SK-N-MC (cell line): ENCODE measurements around the gene HCCS.
A peak's percentile ranks its signal among the peaks of the same experiment; 100 is the strongest.

Experiments
- DNase-seq: peaks from one replicate; pipeline ENCODE4 v3.0.0-alpha.2; 2011; ENCODE audit warnings: low read depth, low spot score
- H3K27ac ChIP-seq: fragments of 200-600 bp; sonication (generic); 2 replicates; pipeline ENCODE4 v1.5.1; 2016; ENCODE audit warnings: mixed run types
- H3K36me3 ChIP-seq: fragments of 200-600 bp; sonication (generic); 2 replicates; pipeline ENCODE4 v1.6.1; 2017; ENCODE audit warnings: antibody characterized with exemption, low read length, mixed read lengths; ENCODE audit not compliant: insufficient read depth
- H3K4me3 ChIP-seq: fragments of 200-600 bp; sonication (generic); 2 replicates; pipeline ENCODE4 v1.5.1; 2016
- H3K9ac ChIP-seq: fragments of 200-600 bp; sonication (generic); 2 replicates; pipeline ENCODE4 v1.8.0; 2017; ENCODE audit warnings: mixed run types, mixed read lengths; ENCODE audit not compliant: insufficient read length
- H3K9me3 ChIP-seq: fragments of 200-600 bp; sonication (generic); 2 replicates; pipeline ENCODE4 v1.6.1; 2017; ENCODE audit warnings: low read depth, mild to moderate bottlenecking, antibody characterized with exemption, low read length, moderate library complexity, mixed read lengths
- EZH2 ChIP-seq: fragments of 200-600 bp; sonication (generic); IDR thresholded peaks from one replicate; pipeline ENCODE4 v1.6.1; 2017; ENCODE audit warnings: antibody characterized with exemption
- FOXP2 ChIP-seq: optimal IDR thresholded peaks from 2 replicates; pipeline ENCODE3; 2011; ENCODE audit warnings: mild to moderate bottlenecking, moderate library complexity; ENCODE audit not compliant: insufficient read depth; ENCODE audit errors: extremely low read length, control extremely low read depth
- POLR2AphosphoS5 ChIP-seq: IDR thresholded peaks from 2 replicates; pipeline ENCODE4 v1.6.1; 2012; ENCODE audit warnings: mild to moderate bottlenecking, low read depth, low read length, borderline replicate concordance

HCCS gene

GRCh38 chrX:11111037-11111851 is at the start of gene HCCS:
TSS of gene HCCS (plus strand) at chrX:11111332. CDS start at chrX:11112061, 729 bp downstream.
- H3K9ac ChIP-seq: peak within 1 kb of the TSS; percentile 91

GRCh38 chrX:11064276-11064675 is 46.9 kb upstream of the HCCS start:
- H3K4me3 ChIP-seq: no peak overlapping the region
- no peak overlapping the region for H3K27ac ChIP-seq
- DNase-seq: no peak
- no peaks in the 10 kb centered on the region for H3K36me3 ChIP-seq
- H3K9ac ChIP-seq: no peak overlapping the region
- no peaks in the 10 kb centered on the region for H3K9me3 ChIP-seq
- TF ChIP-seq FOXP2: no peak
- TF ChIP-seq EZH2: no peak
- no peak for TF ChIP-seq POLR2AphosphoS5

More at GRCh38 chrX:11111037-11111851, at the start of gene HCCS:
- H3K36me3 ChIP-seq: peaks cover 20% of the 10 kb centered on the region; the same call in 1 of the 2 replicates
- TF ChIP-seq POLR2AphosphoS5 (peak; percentile 75), FOXP2 (no peak)
- H3K9me3 ChIP-seq: no peaks in the 10 kb centered on the region
- peak within 1 kb of the TSS; percentile 82 for H3K4me3 ChIP-seq
- H3K27ac ChIP-seq: peak within 1 kb of the TSS; percentile 67; the same call in 1 of the 2 replicates
- no peak for DNase-seq

DNA sequence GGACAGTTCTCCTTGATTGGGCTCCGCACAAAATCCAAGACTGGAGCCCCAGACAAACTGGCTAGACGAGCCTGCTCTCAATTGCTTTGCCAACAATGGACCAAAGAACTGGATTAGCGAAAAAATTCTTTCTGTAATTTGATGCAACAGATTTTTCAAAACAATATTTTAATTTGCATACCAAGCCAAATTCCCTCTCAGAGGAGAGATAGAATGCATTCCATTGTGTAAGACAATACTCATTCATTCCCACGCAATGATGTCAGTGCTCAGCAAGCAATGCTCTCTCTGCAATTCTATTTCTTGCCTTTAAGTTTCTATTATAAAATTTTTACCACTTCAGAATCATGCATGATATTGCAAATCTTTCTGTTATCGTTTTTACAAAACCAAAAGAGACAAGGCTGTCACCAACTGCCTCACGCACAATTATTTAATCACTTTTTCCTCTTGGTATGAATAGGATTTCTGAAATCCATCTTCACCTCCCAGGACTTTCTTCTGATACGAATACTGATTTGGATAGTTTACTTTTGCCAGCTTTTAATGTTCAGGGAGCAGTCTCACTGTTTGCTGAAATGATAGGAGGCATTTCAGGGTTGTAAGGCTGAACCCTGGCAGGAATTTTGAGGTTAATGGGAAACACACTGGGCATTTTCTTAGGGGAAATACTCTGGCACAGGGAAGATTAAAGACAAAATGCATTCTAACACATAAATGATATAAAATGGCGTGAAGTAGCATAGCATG is 46.1 kb upstream of the HCCS start:
- Histone ChIP-seq H3K4me3 (no peak overlapping the region), H3K36me3 (no peaks in the 10 kb centered on the region), H3K9ac (no peak overlapping the region), H3K9me3 (no peaks in the 10 kb centered on the region), H3K27ac (no peak overlapping the region)
- TF ChIP-seq POLR2AphosphoS5 (no peak), FOXP2 (no peak), EZH2 (no peak)
- no peak for DNase-seq

DNA sequence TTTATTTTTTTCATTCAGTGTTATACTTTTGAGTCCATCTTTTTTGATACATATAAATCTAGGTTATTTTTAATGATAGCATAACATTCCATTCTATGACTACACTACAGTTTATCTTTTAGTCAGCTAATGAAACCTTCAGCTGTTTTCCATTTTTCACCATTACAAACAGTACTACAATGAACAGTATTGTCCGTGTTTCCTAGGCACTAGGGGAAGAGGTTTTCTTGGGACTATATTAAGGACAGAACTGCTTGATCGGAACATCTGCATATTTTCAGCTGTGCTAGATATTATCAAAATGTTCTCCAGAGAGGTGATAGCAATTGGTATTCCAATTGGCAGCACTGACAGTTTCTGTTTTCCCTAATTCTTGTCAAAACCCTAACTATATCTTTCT is 44.3 kb upstream of the HCCS start:
- Histone ChIP-seq H3K9ac (no peak overlapping the region), H3K27ac (no peak overlapping the region), H3K36me3 (no peaks in the 10 kb centered on the region), H3K9me3 (no peaks in the 10 kb centered on the region), H3K4me3 (no peak overlapping the region)
- TF ChIP-seq POLR2AphosphoS5 (no peak), EZH2 (no peak), FOXP2 (no peak)
- DNase-seq: no peak

DNA sequence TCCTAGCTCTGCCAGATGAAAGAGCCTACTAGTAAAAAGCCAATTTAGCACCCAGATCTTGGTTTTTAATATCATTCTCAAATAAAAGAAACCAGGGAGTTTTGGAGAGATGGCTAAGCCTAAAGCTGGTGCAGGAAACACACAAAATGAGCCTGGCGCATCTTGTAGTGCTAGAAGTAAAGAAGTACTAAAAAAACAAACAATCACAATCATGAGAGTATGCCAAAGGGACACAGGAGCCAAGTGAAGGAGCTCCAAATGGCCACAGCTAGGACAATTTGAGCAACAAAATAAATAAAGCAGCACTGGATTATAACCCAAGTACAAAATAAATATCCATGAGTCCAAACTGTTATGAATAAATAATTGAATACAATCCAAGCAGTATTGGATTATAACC is 37.8 kb upstream of the HCCS start:
- DNase-seq: no peak
- Histone ChIP-seq H3K27ac (no peak overlapping the region), H3K9me3 (no peaks in the 10 kb centered on the region), H3K9ac (no peak overlapping the region), H3K36me3 (no peaks in the 10 kb centered on the region), H3K4me3 (no peak overlapping the region)
- no peak for TF ChIP-seq FOXP2
- no peak for TF ChIP-seq EZH2
- TF ChIP-seq POLR2AphosphoS5: no peak

- no peaks in the 10 kb centered on the region for H3K9me3 ChIP-seq
- no peak for TF ChIP-seq FOXP2
- no peak for TF ChIP-seq POLR2AphosphoS5
- no peak for TF ChIP-seq EZH2
- H3K4me3 ChIP-seq: no peak overlapping the region
- DNase-seq: no peak
- no peak overlapping the region for H3K9ac ChIP-seq
- H3K36me3 ChIP-seq: no peaks in the 10 kb centered on the region
- H3K27ac ChIP-seq: no peak overlapping the region
These were observed 30.3 kb upstream of the HCCS start for GRCh38 chrX:11080741-11081305.

- Histone ChIP-seq H3K9ac (no peak overlapping the region), H3K9me3 (no peaks in the 10 kb centered on the region), H3K36me3 (no peaks in the 10 kb centered on the region), H3K27ac (no peak overlapping the region), H3K4me3 (no peak overlapping the region)
- TF ChIP-seq EZH2 (no peak), FOXP2 (no peak), POLR2AphosphoS5 (no peak)
- no peak for DNase-seq
These were observed 29.6 kb upstream of the HCCS start for GRCh38 chrX:11081511-11081910.

DNA sequence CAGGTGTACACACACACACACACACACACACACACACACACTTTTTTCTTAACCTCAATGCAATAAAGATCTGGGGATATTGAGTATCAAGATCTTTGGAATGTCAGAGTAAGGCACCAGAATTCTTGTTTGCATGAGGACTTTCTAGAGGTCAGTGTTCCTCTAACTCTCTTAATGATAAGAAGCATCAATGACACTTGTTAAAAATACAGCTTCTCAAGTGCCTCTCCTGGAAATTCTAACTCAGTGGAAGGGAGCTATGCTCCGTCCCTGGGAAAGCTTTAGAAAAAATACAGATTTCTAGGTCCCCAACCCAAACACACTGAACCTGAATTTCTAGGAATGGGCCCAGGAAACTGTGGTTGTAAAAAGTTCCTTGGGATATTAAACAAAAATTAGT is 25.8 kb upstream of the HCCS start:
- Histone ChIP-seq H3K9ac (no peak overlapping the region), H3K36me3 (no peaks in the 10 kb centered on the region), H3K9me3 (no peaks in the 10 kb centered on the region), H3K4me3 (no peak overlapping the region), H3K27ac (no peak overlapping the region)
- TF ChIP-seq POLR2AphosphoS5: no peak
- TF ChIP-seq EZH2: no peak
- TF ChIP-seq FOXP2: no peak
- no peak for DNase-seq
